Stimulated activated CD8-positive, alpha-beta memory T cell treated with anti-CD3 and anti-CD28 coated beads, Interleukin-15, amount 100 ng/mL, for 4 hours (primary cell): ENCODE results near the gene RAB31.

Experiments
- DNase-seq, 2 donors: peaks; one replicate each; pipeline ENCODE4 v3.0.0-alpha.2; 2020; ENCODE audit warnings: low read depth in 2 of 2

RAB31 gene

DNA sequence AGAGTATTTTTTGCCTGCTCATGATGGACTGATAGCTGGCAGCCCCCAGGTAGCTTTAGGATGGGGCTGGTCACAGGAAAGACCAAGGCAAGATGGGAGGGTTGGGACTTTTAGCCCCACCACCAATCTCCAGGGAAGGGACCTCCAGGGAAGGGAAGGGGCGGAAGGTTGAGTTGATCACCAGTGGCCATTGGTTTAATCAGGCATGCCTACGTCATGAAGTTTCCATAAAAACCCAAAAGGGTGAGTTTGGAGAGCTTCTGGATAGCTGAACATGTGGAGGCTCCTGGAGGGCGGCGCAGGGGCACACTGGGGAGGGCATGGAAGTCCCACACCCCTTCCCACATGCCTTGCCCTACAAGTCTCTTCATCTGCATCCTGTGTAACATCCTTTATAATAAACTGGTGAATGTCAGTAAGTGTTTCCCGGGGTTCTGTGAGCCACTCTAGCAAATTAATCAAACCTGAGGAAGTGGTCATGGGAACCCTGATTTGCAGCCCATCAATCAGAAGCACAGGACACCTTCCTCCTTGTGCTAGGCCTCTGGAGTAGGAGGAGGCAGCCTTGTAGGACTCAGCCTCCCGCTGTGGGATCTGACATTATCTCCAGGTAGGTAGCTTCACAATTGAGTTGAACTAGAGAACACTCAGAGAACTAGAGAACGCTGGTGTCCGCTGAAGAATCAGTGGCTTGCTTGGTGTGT, 30.3 kb downstream of the RAB31 start:
- no peak for DNase-seq

- DNase-seq, result no peak
These were observed 31.4 kb downstream of the RAB31 start for GRCh38 chr18:9739516-9739915.

DNA sequence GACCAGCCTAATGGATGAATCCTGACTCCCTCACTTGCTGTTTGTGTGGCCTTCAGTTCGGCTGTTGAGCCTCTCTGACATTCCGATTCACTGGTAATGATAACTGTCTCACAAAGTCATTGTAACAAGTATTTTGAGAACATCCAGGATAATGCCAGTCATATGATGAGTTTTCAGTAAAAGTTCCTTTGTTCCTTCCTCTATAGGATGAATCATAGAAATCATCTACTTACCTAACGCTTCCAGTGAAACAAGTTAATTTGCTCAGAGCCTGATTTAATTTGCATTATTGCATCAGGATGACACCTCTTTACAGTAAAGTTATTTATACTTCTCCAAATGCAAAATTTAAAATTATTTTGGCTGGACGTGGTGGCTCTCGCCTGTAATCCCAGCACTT, 32.0 kb downstream of the RAB31 start:
- no peak for DNase-seq

GRCh38 chr18:9741406-9741792, 33.3 kb downstream of the RAB31 start:
- DNase-seq, result no peak

- no peak for DNase-seq
These were observed 33.9 kb downstream of the RAB31 start for GRCh38 chr18:9741793-9742523.

- DNase-seq, result no peak
These were observed 34.5 kb downstream of the RAB31 start for GRCh38 chr18:9742524-9743131.

- no peak for DNase-seq
These were observed 35.3 kb downstream of the RAB31 start for GRCh38 chr18:9743200-9744016.

GRCh38 chr18:9746958-9747357, 38.9 kb downstream of the RAB31 start:
- no peak for DNase-seq

GRCh38 chr18:9749611-9750010, 41.5 kb downstream of the RAB31 start:
- no peak for DNase-seq

DNA sequence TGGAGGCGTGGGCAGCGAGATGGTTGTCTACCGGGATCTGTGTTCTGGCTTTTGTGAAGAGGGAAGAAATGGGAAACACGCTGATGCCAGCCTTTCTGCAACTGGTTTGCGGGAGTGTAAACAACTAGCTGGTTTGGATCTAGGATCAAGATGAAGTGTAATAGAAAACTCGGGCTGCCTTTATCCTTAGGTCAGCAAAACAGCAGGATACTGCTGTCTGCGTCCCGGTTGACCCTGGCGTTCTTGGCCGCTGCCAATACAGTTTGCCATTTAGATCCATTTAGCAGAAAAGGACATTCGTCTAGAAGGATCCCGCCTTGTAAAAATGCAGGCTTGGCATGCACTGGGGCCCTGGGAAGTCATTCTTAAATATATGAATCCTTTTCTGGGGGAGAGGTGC, 42.0 kb downstream of the RAB31 start:
- no peak for DNase-seq

- DNase-seq, result no peak
These were observed 42.7 kb downstream of the RAB31 start for GRCh38 chr18:9750606-9751304.

GRCh38 chr18:9751371-9752031, 43.4 kb downstream of the RAB31 start:
- no peak for DNase-seq

GRCh38 chr18:9753846-9754245, 45.7 kb downstream of the RAB31 start:
- DNase-seq, result no peak

DNA sequence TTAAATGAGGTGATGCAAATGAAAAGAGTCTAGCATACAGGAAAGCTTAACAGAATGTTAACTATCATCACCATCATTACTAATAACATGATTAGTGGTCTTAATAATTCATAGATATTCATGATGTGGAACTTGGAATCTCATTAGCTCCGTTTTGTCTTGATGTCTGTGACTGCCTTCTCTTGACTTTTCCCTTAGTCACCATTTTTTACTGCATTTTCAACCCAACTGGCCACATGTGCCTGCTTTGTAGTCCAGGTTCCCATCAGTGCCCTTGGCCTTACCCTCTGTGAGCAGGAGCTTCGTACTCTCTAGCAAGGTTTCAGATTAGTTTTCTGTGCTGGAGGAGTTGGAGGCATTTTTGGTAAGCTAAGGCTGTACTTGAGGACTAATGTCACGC, 47.0 kb downstream of the RAB31 start:
- DNase-seq, result no peak

- no peak for DNase-seq
These were observed 47.5 kb downstream of the RAB31 start for GRCh38 chr18:9755615-9756014.

DNA sequence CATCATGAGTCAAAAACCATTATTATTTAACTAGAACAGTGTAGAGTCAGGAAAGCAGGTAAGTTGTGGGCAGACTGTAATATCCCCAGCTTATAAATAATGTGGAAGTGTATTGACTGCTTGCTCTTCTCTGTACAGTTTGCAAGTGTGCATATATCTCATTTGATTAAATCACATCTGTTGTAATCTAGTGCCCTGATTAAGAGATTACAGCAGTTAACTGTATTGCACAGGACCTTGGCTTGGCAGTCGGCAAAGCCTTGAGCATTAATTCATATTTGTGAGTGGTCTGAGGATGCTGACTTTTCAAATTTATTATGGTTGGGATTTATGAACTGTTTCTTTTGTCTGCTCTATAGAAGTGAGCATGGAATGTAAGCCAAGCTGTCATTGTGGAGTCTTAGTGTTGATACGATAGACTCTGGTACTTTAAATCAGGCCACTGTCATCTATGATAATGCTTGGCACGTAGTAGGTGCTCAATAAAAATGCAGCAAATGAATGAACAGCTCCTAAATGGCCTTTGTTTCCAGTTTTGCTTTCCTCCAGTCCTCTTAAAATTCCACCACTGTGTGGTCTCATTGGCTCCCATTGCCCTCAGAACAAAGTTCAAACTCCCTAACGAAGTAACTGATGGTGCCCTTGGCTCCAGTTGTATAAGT, 48.3 kb downstream of the RAB31 start:
- DNase-seq, result no peak

DNA sequence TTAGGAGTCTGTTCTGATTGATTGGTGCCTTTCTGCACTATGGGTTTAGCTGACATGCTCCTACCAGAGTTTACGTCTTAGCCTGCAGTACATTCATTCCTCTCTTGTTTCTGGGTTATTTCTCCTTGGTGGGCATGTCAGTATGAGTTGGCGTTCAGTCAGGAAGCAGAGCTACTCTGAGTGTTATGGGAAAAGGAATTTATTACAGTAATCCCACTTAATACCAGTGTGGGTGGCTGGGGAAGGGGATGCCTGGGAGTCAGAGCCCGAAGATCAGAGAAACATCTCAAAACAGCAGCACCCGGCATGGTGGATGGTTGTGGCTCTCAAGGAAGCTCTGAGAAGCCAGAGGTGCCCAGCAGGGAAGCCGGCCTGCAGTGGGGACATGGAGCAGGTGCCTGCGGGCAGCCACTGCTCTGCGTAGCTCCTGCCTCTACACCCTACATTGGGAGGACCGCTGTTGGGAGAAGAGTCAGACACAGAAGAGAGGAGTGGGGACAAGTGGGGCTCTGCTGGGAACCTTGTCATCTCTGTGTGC, 48.9 kb downstream of the RAB31 start:
- DNase-seq, result no peak

DNA sequence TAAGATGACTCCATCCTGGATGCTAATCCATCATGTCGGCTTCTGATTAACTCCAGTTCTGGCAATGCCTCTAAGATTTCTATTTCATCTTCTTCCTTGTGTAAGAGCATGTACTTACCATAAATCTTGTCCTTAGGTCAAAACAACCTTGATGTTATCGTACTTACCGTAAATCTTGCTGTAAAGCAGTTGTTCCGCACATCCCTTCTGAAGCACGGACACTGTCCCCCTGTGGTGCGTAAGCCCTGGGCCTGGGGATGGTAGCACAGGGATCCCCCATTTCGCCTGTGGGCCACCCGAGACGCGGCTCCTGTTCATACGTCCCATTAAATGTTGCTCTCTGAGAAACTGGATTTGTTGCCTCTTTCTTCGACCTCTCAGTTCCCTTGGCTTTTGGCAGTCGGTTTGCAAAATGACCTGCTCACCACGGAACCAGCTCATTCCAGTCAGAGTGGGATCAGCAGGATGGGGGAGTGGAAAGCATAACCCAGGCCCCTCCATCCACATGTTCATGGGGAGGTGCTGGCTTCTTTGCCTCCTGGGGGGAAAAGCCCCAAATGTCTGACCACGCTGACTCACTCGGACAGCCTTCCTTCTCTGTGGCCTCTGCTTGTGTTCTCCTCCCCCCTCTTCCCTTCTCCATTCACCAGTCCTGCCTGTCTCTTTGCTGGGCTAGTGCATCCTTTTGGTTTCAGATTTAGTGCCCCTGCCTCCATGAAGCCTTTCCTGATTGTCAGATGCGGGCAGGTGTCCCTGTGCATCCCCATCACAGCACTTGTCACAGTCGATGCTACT, 49.9 kb downstream of the RAB31 start:
- no peak for DNase-seq

DNA sequence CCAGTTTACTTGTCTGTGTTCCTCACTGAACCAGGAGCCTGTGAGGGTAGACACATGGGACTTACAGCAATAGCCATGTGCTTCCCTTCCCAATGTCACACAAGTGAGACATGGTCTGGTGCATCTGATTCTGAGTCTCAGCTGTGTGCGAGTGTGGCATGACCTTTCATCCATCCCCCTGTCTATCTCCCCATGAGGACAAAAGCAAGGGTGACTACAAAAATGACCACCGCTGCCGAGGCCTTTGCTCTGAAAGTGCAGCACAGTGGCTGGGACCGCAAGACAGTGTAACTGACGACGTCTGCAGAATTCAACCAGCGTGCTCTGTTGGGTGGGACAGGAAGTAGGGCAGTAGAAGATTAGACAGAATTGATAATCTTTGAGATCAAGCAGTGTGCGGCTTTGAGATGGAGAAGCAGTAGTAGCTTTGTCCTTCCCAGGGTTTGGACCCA, 50.5 kb downstream of the RAB31 start:
- DNase-seq, result no peak
